Ectodermal cell (in vitro differentiated cells): ENCODE measurements around the gene VIT. TPM values are rescaled to one million over a fixed set of nuclear protein-coding genes. Genes with fewer than 3 reads are reported as not detected.

Experiments
- H3K27ac ChIP-seq: 2 replicates; pipeline ENCODE4 v1.7.0; 2013; ENCODE audit warnings: mild to moderate bottlenecking, low read depth, low read length; ENCODE audit not compliant: insufficient read depth, poor library complexity, severe bottlenecking
- H3K27me3 ChIP-seq: 2 replicates; pipeline ENCODE4 v1.7.0; 2013; ENCODE audit warnings: mild to moderate bottlenecking, low read length; ENCODE audit not compliant: insufficient read depth, control insufficient read depth, poor library complexity, severe bottlenecking
- H3K36me3 ChIP-seq: one replicate; pipeline ENCODE4 v1.7.0; 2013; ENCODE audit warnings: low read length; ENCODE audit not compliant: control insufficient read depth, insufficient read depth
- H3K4me1 ChIP-seq: one replicate; pipeline ENCODE4 v1.7.0; 2013; ENCODE audit warnings: low read length; ENCODE audit not compliant: control insufficient read depth, insufficient read depth
- H3K4me3 ChIP-seq: 2 replicates; pipeline ENCODE4 v1.7.0; 2013; ENCODE audit warnings: low read depth, low read length, control low read depth; ENCODE audit not compliant: insufficient read depth
- H3K9me3 ChIP-seq: 2 replicates; pipeline ENCODE4 v1.7.0; 2013; ENCODE audit warnings: mild to moderate bottlenecking, low read length, moderate library complexity; ENCODE audit not compliant: control insufficient read depth
- WGBS, 2 experiments: methylation state at CpG; one replicate each; pipeline ENCODE4 v1.1.7; 2013; ENCODE audit warnings: missing lambda C conversion rate in 2 of 2; 5-methylcytosine and 5-hydroxymethylcytosine counted together
- polyA plus RNA-seq, 4 experiments: library from polyadenylated mRNA; stranded (reverse); fragments of 50-300 nt; gene quantifications; one replicate each; pipeline ENCODE4 v1.2.3, GENCODE V29; 2013

The VIT gene
- polyA plus RNA-seq (2013, experiment 1 of 4): 0.61 TPM
- polyA plus RNA-seq (2013, experiment 2 of 4): 0.94 TPM
- polyA plus RNA-seq (2013, experiment 3 of 4): 0.48 TPM
- polyA plus RNA-seq (2013, experiment 4 of 4): 1.4 TPM

DNA sequence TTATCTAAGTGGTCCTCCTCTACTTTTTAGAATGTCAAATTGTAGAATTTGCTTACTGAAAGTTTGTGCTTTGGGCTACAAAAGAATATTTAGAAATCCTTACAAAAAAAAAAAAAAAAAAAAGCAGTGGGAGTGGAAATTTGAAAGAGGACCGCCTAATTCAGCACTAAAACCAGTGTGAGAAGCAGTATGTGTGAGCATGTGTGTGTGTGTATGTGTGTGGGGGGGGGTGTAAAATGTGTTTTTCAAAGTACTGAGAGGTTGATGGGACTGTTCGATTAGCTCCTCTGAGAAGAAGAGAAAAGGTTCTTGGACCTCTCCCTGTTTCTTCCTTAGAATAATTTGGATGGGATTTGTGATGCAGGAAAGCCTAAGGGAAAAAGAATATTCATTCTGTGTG lies at the start of gene VIT:
Gene VIT, plus strand, starts transcription at position 175 of the 400 bp plus-strand sequence. CDS start 19,664 bp downstream, outside the sequence.
- Histone ChIP-seq H3K27me3 (no peaks in the 10 kb centered on the region), H3K4me3 (no peak within 1 kb of the TSS), H3K9me3 (no peaks in the 10 kb centered on the region), H3K4me1 (no peaks in the 10 kb centered on the region), H3K27ac (no peak within 1 kb of the TSS), H3K36me3 (no peaks in the 10 kb centered on the region)
- WGBS, 2 experiments: 81 to 87% methylated on average over 2 of the region's 2 CpGs

GRCh38 chr2:36650031-36650829 lies 46.3 kb upstream of the VIT start:
- Histone ChIP-seq H3K4me1 (no peaks in the 10 kb centered on the region), H3K27ac (no peak overlapping the region), H3K4me3 (no peak overlapping the region), H3K27me3 (no peaks in the 10 kb centered on the region), H3K36me3 (no peaks in the 10 kb centered on the region), H3K9me3 (no peaks in the 10 kb centered on the region)
- WGBS, 2 experiments: 84 to 92% methylated on average over 4 of the region's 4 CpGs

DNA sequence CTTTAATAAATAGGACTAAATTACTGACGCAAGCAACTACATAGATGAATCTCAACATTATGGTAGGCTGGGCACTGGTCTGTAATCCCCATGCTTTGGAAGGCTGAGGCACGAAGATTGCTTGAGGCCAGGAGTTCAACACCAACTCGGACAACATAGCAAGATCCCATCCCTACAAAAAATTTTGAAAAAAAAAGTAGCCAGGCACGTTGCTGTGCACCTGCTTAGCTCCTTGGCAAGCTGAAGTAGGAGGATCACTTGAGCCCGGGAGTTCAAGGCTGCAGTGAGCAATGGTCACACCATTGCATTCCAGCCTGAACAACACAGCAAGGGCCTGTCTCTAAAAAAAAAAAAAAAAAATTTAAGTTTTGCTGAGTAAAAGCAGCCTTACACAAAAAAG lies 43.4 kb upstream of the VIT start:
- H3K4me1 ChIP-seq: no peaks in the 10 kb centered on the region
- 89 to 93% methylated on average over 5 of the region's 5 CpGs for WGBS, 2 experiments
- no peaks in the 10 kb centered on the region for H3K27me3 ChIP-seq
- H3K27ac ChIP-seq: no peak overlapping the region
- H3K9me3 ChIP-seq: no peaks in the 10 kb centered on the region
- H3K4me3 ChIP-seq: no peak overlapping the region
- H3K36me3 ChIP-seq: no peaks in the 10 kb centered on the region

GRCh38 chr2:36653967-36654694 lies 42.4 kb upstream of the VIT start:
- no peaks in the 10 kb centered on the region for H3K4me1 ChIP-seq
- no peak overlapping the region for H3K27ac ChIP-seq
- WGBS, 2 experiments: 92 to 95% methylated on average over 2 of the region's 2 CpGs
- no peaks in the 10 kb centered on the region for H3K9me3 ChIP-seq
- no peak overlapping the region for H3K4me3 ChIP-seq
- no peaks in the 10 kb centered on the region for H3K36me3 ChIP-seq
- H3K27me3 ChIP-seq: no peaks in the 10 kb centered on the region

GRCh38 chr2:36655453-36655852 lies 41.1 kb upstream of the VIT start:
- WGBS, 2 experiments: 90 to 95% methylated on average over 4 of the region's 4 CpGs
- Histone ChIP-seq H3K27me3 (no peaks in the 10 kb centered on the region), H3K9me3 (no peaks in the 10 kb centered on the region), H3K4me1 (no peaks in the 10 kb centered on the region), H3K4me3 (no peak overlapping the region), H3K36me3 (no peaks in the 10 kb centered on the region), H3K27ac (no peak overlapping the region)

- Histone ChIP-seq H3K36me3 (no peaks in the 10 kb centered on the region), H3K9me3 (no peaks in the 10 kb centered on the region), H3K27ac (no peak overlapping the region), H3K4me1 (no peaks in the 10 kb centered on the region), H3K27me3 (no peaks in the 10 kb centered on the region), H3K4me3 (no peak overlapping the region)
- 78 to 91% methylated on average over 1 of the region's 1 CpG for WGBS, 2 experiments
Measured at GRCh38 chr2:36657703-36658102, 38.8 kb upstream of the VIT start.

DNA sequence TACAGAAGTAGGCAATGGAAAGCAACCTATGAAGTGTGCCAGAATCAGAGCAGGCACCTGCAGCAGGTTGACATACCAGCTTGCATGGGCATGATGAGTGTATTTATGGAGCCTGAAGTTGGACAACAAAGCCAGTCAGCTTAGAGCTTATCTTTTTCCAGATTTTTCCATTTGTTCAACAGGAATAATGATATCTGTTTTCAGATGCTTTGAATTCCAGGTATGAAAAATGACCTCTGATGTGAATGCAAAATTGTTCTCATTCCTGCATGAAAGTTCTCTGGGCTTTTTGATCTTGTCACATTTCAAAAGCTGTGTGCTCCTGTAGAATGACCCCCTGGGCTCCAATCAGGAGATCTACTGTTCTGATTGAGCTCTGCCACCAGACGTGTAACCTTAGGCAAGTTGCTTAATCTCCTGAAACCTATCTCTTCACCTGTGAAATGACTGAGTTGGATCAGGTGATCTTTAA lies 38.2 kb upstream of the VIT start:
- H3K9me3 ChIP-seq: no peaks in the 10 kb centered on the region
- H3K36me3 ChIP-seq: no peaks in the 10 kb centered on the region
- H3K4me1 ChIP-seq: no peaks in the 10 kb centered on the region
- H3K27ac ChIP-seq: no peak overlapping the region
- 66 to 73% methylated on average over 1 of the region's 1 CpG for WGBS, 2 experiments
- H3K4me3 ChIP-seq: no peak overlapping the region
- H3K27me3 ChIP-seq: no peaks in the 10 kb centered on the region

DNA sequence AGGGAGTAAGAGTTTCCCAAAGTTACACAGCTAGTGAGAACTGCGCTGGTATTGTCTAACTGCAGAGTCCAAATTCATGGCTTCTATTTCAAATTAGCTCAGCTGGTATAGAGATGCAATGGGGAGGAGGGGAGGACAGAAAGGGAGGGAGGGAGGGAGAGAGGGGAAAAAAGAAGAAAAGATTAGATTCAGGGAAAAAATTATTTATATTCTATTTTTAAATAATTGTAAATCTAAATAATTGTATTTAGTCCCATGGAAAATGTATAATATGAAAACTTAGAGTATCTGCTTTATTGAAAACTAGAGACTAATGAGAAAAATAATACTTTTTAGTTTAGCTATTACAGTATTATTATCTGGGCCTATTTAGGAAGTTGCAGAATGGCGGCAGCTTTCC lies 37.3 kb upstream of the VIT start:
- H3K27me3 ChIP-seq: no peaks in the 10 kb centered on the region
- H3K36me3 ChIP-seq: no peaks in the 10 kb centered on the region
- H3K4me3 ChIP-seq: no peak overlapping the region
- WGBS, 2 experiments: 91 to 99% methylated on average over 2 of the region's 2 CpGs
- no peaks in the 10 kb centered on the region for H3K4me1 ChIP-seq
- H3K9me3 ChIP-seq: no peaks in the 10 kb centered on the region
- no peak overlapping the region for H3K27ac ChIP-seq

GRCh38 chr2:36659872-36660312 lies 36.6 kb upstream of the VIT start:
- Histone ChIP-seq H3K36me3 (no peaks in the 10 kb centered on the region), H3K27me3 (no peaks in the 10 kb centered on the region), H3K4me3 (no peak overlapping the region), H3K4me1 (no peaks in the 10 kb centered on the region), H3K27ac (no peak overlapping the region), H3K9me3 (no peaks in the 10 kb centered on the region)

DNA sequence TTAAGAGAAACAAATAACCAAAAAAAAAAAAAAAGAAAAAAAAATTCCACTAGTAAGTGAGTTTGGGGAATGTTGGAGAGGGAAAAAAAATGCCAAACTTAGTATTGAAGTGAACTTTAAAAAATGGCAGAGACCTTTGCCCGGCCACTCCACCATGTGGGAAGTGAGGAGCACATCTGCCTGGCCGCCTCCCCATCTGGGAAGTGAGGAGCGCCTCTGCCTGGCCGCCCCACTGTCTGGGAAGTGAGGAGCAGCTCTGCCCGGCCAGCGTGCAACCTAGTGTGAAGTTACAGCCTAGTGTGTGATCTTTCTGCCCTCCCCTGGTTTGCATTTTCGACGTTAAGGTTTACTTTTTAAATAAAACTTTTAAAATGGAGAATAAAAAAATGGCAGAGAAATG lies 33.9 kb upstream of the VIT start:
- no peak overlapping the region for H3K27ac ChIP-seq
- H3K36me3 ChIP-seq: no peaks in the 10 kb centered on the region
- no peak overlapping the region for H3K4me3 ChIP-seq
- H3K9me3 ChIP-seq: no peaks in the 10 kb centered on the region
- no peaks in the 10 kb centered on the region for H3K27me3 ChIP-seq
- no peaks in the 10 kb centered on the region for H3K4me1 ChIP-seq
- WGBS, 2 experiments: 94 to 98% methylated on average over 8 of the region's 8 CpGs
